C4-2B (cell line): Measurements from ENCODE around the gene PTGES3.

Experiments used
- ZFX ChIP-seq: fragments of 450-650 bp; IDR thresholded peaks from 2 replicates; pipeline ENCODE4 v1.6.1; 2017
- TF ChIP-seq, protein P1 (sequence below): fragments of 450-650 bp; conservative IDR thresholded peaks from 2 replicates; pipeline ENCODE4 v1.5.1; 2017; ENCODE audit warnings: mild to moderate bottlenecking

DNA sequence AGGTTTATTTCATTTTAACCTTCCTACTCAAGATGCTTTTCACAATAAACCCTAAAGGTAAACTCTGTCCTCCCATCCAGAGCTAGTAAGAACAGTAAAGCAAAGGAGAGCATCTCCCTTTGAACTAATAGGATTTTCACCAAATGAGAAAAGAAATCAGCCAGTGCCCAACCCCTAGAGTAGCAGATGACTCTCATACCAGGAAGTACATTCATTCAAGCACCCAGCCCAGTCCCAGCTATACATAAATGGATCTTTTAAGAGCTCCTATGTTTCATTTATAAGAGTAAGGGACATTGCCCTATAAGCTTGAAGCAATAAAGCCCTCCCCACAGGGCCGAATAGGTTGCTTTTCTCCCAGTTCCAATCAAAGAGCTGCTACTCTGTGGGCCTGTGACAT lies 65.5 kb downstream of the PTGES3 start:
- TF ChIP-seq, protein P1, sequence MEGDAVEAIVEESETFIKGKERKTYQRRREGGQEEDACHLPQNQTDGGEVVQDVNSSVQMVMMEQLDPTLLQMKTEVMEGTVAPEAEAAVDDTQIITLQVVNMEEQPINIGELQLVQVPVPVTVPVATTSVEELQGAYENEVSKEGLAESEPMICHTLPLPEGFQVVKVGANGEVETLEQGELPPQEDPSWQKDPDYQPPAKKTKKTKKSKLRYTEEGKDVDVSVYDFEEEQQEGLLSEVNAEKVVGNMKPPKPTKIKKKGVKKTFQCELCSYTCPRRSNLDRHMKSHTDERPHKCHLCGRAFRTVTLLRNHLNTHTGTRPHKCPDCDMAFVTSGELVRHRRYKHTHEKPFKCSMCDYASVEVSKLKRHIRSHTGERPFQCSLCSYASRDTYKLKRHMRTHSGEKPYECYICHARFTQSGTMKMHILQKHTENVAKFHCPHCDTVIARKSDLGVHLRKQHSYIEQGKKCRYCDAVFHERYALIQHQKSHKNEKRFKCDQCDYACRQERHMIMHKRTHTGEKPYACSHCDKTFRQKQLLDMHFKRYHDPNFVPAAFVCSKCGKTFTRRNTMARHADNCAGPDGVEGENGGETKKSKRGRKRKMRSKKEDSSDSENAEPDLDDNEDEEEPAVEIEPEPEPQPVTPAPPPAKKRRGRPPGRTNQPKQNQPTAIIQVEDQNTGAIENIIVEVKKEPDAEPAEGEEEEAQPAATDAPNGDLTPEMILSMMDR: no peak
- TF ChIP-seq ZFX: no peak
